ENCODE data around the gene ACBD6.
"Not testable (repeated sequence)": the region's sequence is repeated elsewhere in the genome, so short reads cannot be mapped to it uniquely, and the experiment has no call there.

The ACBD6 gene

GRCh38 chr1:180502361-180503279, at the start of gene ACBD6:
Gene ACBD6 (minus strand): TSS chr1:180502577. CDS start chr1:180502266, 311 bp downstream.
- DNase-seq, result peak; percentile 81

- no peak for DNase-seq
Measured at GRCh38 chr1:180551997-180552396, 49.6 kb upstream of the ACBD6 start.

- no peak for DNase-seq
Measured at GRCh38 chr1:180550241-180550640, 47.9 kb upstream of the ACBD6 start.

- not testable (repeated sequence) for DNase-seq
Measured at GRCh38 chr1:180549770-180550169, 47.4 kb upstream of the ACBD6 start.

- DNase-seq, result no peak
Measured at GRCh38 chr1:180548686-180549317, 46.4 kb upstream of the ACBD6 start.

GRCh38 chr1:180545991-180546390, 43.6 kb upstream of the ACBD6 start:
- no peak for DNase-seq

GRCh38 chr1:180544050-180544449, 41.7 kb upstream of the ACBD6 start:
- DNase-seq, result no peak

- DNase-seq, result no peak
Measured at GRCh38 chr1:180542838-180543145, 40.4 kb upstream of the ACBD6 start.

- DNase-seq, result no peak
Measured at GRCh38 chr1:180542113-180542837, 39.9 kb upstream of the ACBD6 start.

- DNase-seq, result no peak
Measured at GRCh38 chr1:180540697-180541594, 38.6 kb upstream of the ACBD6 start.

GRCh38 chr1:180539136-180539535, 36.8 kb upstream of the ACBD6 start:
- DNase-seq, result no peak

- no peak for DNase-seq
Measured at GRCh38 chr1:180536821-180537372, 34.5 kb upstream of the ACBD6 start.

- DNase-seq, result no peak
Measured at GRCh38 chr1:180535418-180535999, 33.1 kb upstream of the ACBD6 start.

GRCh38 chr1:180534214-180534613, 31.8 kb upstream of the ACBD6 start:
- DNase-seq, result no peak

GRCh38 chr1:180533266-180533987, 31.1 kb upstream of the ACBD6 start:
- peak; percentile 31 for DNase-seq

GRCh38 chr1:180532854-180533253, 30.5 kb upstream of the ACBD6 start:
- no peak for DNase-seq

- no peak for DNase-seq
Measured at GRCh38 chr1:180530501-180530900, 28.1 kb upstream of the ACBD6 start.

GRCh38 chr1:180528868-180529470, 26.6 kb upstream of the ACBD6 start:
- no peak for DNase-seq

- DNase-seq, result no peak
Measured at GRCh38 chr1:180527101-180527669, 24.8 kb upstream of the ACBD6 start.

GRCh38 chr1:180525715-180526039, 23.3 kb upstream of the ACBD6 start:
- no peak for DNase-seq

Data from activated effector memory CD4-positive, alpha-beta T cell treated with Interleukin-2 at 50 U/mL for 16 hours (primary cell).